G401 (cell line): ENCODE data around the gene MDFIC2. TPM values are rescaled to one million over a fixed set of nuclear protein-coding genes. Genes with fewer than 3 reads are reported as not detected.
"Not testable (repeated sequence)": the region's sequence is repeated elsewhere in the genome, so short reads cannot be mapped to it uniquely, and the experiment has no call there.

ENCODE experiments used
- DNase-seq: peaks from one replicate; pipeline ENCODE4 v3.0.0-alpha.2; 2015; ENCODE audit warnings: low spot score
- in situ Hi-C: cut with HindIII; loops from 2 replicates; pipeline ENCODE4 v1.10.0; 2016; ENCODE audit warnings: low sequenced_read_pairs, mixed read lengths
- total RNA-seq: library from RNA; depleted of rRNA; stranded (reverse); fragments of >200 nt; shearing (Covaris generic); gene quantifications from 2 replicates; pipeline ENCODE4 v1.2.3, GENCODE V29; 2014; rRNA removed

MDFIC2 gene
- total RNA-seq: not detected in 2 replicates

GRCh38 chr3:70312336-70312735 is at the start of gene MDFIC2:
MDFIC2 (minus strand) TSS chr3:70312638; CDS start chr3:70311973, 665 bp downstream.
- DNase-seq: no peak
- in situ Hi-C loops: no loop called here

- in situ Hi-C loops: no loop called here
- no peak for DNase-seq
These were observed 48.7 kb upstream of the MDFIC2 start for GRCh38 chr3:70360979-70361760.

- DNase-seq: no peak
- in situ Hi-C loops: no loop called here
These were observed 47.3 kb upstream of the MDFIC2 start for GRCh38 chr3:70359711-70360110.

- peak; percentile 11 for DNase-seq
- in situ Hi-C loops: no loop called here
These were observed 46.6 kb upstream of the MDFIC2 start for GRCh38 chr3:70358978-70359580.

GRCh38 chr3:70352215-70352614 is 39.8 kb upstream of the MDFIC2 start:
- in situ Hi-C loops: no loop called here

GRCh38 chr3:70342149-70342548 is 29.7 kb upstream of the MDFIC2 start:
- DNase-seq: no peak

More at GRCh38 chr3:70352215-70352614, 39.8 kb upstream of the MDFIC2 start:
- DNase-seq: no peak

GRCh38 chr3:70336885-70337284 is 24.4 kb upstream of the MDFIC2 start:
- in situ Hi-C loops, DNase-seq: not testable (repeated sequence)

More at GRCh38 chr3:70342149-70342548, 29.7 kb upstream of the MDFIC2 start:
- in situ Hi-C loops: no loop called here

- in situ Hi-C loops: no loop called here
- no peak for DNase-seq
These were observed 20.6 kb upstream of the MDFIC2 start for GRCh38 chr3:70333080-70333479.

GRCh38 chr3:70315021-70315420 is 2.6 kb upstream of the MDFIC2 start:
- in situ Hi-C loops: no loop called here
- no peak for DNase-seq

- no peak for DNase-seq
- in situ Hi-C loops: no loop called here
These were observed 1.6 kb downstream of the MDFIC2 start for GRCh38 chr3:70310809-70311208.

GRCh38 chr3:70309591-70309990 is 2.8 kb downstream of the MDFIC2 start:
- in situ Hi-C loops: no loop called here

GRCh38 chr3:70308760-70309159 is 3.7 kb downstream of the MDFIC2 start:
- in situ Hi-C loops: no loop called here
- peak; percentile 6 for DNase-seq

More at GRCh38 chr3:70309591-70309990, 2.8 kb downstream of the MDFIC2 start:
- no peak for DNase-seq

- no peak for DNase-seq
- in situ Hi-C loops: no loop called here
These were observed 5.7 kb downstream of the MDFIC2 start for GRCh38 chr3:70306736-70307135.

GRCh38 chr3:70298385-70298784 is 14.1 kb downstream of the MDFIC2 start:
- in situ Hi-C loops: no loop called here

GRCh38 chr3:70291097-70291482 is 21.3 kb downstream of the MDFIC2 start:
- DNase-seq: no peak
- in situ Hi-C loops: no loop called here

More at GRCh38 chr3:70298385-70298784, 14.1 kb downstream of the MDFIC2 start:
- DNase-seq: no peak

- DNase-seq, in situ Hi-C loops: not testable (repeated sequence)
These were observed 21.9 kb downstream of the MDFIC2 start for GRCh38 chr3:70290431-70291096.

- in situ Hi-C loops: no loop called here
- DNase-seq: no peak
These were observed 30.8 kb downstream of the MDFIC2 start for GRCh38 chr3:70281663-70282062.

- no peak for DNase-seq
- in situ Hi-C loops: no loop called here
These were observed 35.1 kb downstream of the MDFIC2 start for GRCh38 chr3:70277304-70277703.

GRCh38 chr3:70276901-70277300 is 35.5 kb downstream of the MDFIC2 start:
- DNase-seq: no peak
- in situ Hi-C loops: no loop called here

- in situ Hi-C loops: no loop called here
- no peak for DNase-seq
These were observed 38.9 kb downstream of the MDFIC2 start for GRCh38 chr3:70273492-70273891.
